Measurements from ENCODE around the gene MCM3AP. TPM values are rescaled to one million over a fixed set of nuclear protein-coding genes. Genes with fewer than 3 reads are reported as not detected.
A peak's percentile ranks its signal among the peaks of the same experiment; 100 is the strongest.

Gene MCM3AP
- total and polyA plus RNA-seq, 2 experiments from 2014 or later, result 30.9 to 56.1 TPM

GRCh38 chr21:46255758-46256337 is 29.6 kb downstream of the MCM3AP start:
- no peak overlapping the region for H3K27ac ChIP-seq
- 82 to 90% methylated on average over 5 to 6 of the region's 6 CpGs for WGBS, 2 experiments (ENCODE audit: low coverage in 1 of 2, low lambda C conversion rate in 2 of 2, missing lambda C conversion rate in 2 of 2)
- no peak overlapping the region for H3K4me3 ChIP-seq
- H3K4me2 ChIP-seq (ENCODE audit: unreplicated experiment), result no peak overlapping the region
- TF ChIP-seq EZH2phosphoT487 (IDR thresholded peaks at IDR 0.05; ENCODE audit: insufficient read depth, low read depth) (no peak), EZH2 (IDR thresholded peaks at IDR 0.05; ENCODE audit: insufficient read depth, poor library complexity, severe bottlenecking) (no peak)
- H3K9ac ChIP-seq, result no peak overlapping the region
- peaks cover 62% of the 10 kb centered on the region for H3K36me3 ChIP-seq (ENCODE audit: low read depth)
- no peaks in the 10 kb centered on the region for H3K9me3 ChIP-seq (ENCODE audit: low read depth)
- H3K4me1 ChIP-seq (ENCODE audit: insufficient read depth), result no peaks in the 10 kb centered on the region
- H3K79me2 ChIP-seq (ENCODE audit: insufficient read depth), result no peaks in the 10 kb centered on the region
- no peak for DNase-seq
- peaks cover 5% of the 10 kb centered on the region; the same call in 1 of the 2 replicates for H3F3A ChIP-seq (ENCODE audit: insufficient read depth)
- no peaks in the 10 kb centered on the region for H4K20me1 ChIP-seq (ENCODE audit: insufficient read depth)
- in situ Hi-C loops (cut with MboI), result no loop called here
- no peaks in the 10 kb centered on the region for H3K27me3 ChIP-seq (replicated peaks; ENCODE audit: insufficient read depth)
- H2AFZ ChIP-seq, result no peak overlapping the region
- no peaks in the 10 kb centered on the region for H3K9me2 ChIP-seq (ENCODE audit: insufficient read depth)

DNA sequence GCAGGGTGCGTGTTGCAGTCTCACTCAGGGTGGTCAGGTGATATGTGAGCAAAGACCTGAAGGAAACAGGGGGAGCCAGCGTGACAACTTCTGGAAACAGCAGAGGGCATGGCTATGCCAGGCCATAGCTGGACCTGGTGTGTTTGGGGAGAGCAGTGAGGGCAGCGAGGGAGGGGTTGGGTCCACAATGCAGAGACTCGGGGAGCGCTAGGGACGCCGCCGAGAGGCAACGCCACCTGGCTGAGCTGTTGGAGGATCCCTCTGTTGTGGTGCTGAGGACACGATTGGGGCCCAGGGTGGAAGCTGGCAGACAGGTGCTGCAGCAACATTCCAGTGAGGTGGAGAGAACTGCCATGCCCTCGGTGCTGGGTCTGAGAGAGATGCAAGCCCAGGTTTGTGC is 30.2 kb downstream of the MCM3AP start:
- no peak overlapping the region for H3K27ac ChIP-seq
- H3F3A ChIP-seq (ENCODE audit: insufficient read depth), result peaks cover 5% of the 10 kb centered on the region; the same call in 1 of the 2 replicates
- WGBS, 2 experiments (ENCODE audit: low coverage in 1 of 2, low lambda C conversion rate in 2 of 2, missing lambda C conversion rate in 2 of 2), result 97% methylated on average over 11 of the region's 11 CpGs
- no peaks in the 10 kb centered on the region for H3K4me1 ChIP-seq (ENCODE audit: insufficient read depth)
- no peak overlapping the region for H3K4me2 ChIP-seq (ENCODE audit: unreplicated experiment)
- no peaks in the 10 kb centered on the region for H3K9me3 ChIP-seq (ENCODE audit: low read depth)
- no peaks in the 10 kb centered on the region for H3K27me3 ChIP-seq (replicated peaks; ENCODE audit: insufficient read depth)
- no peaks in the 10 kb centered on the region for H4K20me1 ChIP-seq (ENCODE audit: insufficient read depth)
- H2AFZ ChIP-seq, result no peak overlapping the region
- no peak overlapping the region for H3K4me3 ChIP-seq
- no peak for DNase-seq
- in situ Hi-C loops (cut with MboI), result no loop called here
- peaks cover 62% of the 10 kb centered on the region for H3K36me3 ChIP-seq (ENCODE audit: low read depth)
- TF ChIP-seq EZH2phosphoT487 (IDR thresholded peaks at IDR 0.05; ENCODE audit: insufficient read depth, low read depth) (no peak), EZH2 (IDR thresholded peaks at IDR 0.05; ENCODE audit: insufficient read depth, poor library complexity, severe bottlenecking) (no peak)
- H3K79me2 ChIP-seq (ENCODE audit: insufficient read depth), result no peaks in the 10 kb centered on the region
- H3K9me2 ChIP-seq (ENCODE audit: insufficient read depth), result no peaks in the 10 kb centered on the region
- no peak overlapping the region for H3K9ac ChIP-seq

- Histone ChIP-seq H3K4me1 (ENCODE audit: insufficient read depth) (no peaks in the 10 kb centered on the region), H3K9me2 (ENCODE audit: insufficient read depth) (no peaks in the 10 kb centered on the region), H3F3A (ENCODE audit: insufficient read depth) (peaks cover 5% of the 10 kb centered on the region; the same call in 1 of the 2 replicates), H3K36me3 (ENCODE audit: low read depth) (peaks cover 62% of the 10 kb centered on the region), H4K20me1 (ENCODE audit: insufficient read depth) (no peaks in the 10 kb centered on the region), H3K4me2 (ENCODE audit: unreplicated experiment) (no peak overlapping the region), H2AFZ (no peak overlapping the region), H3K4me3 (no peak overlapping the region), H3K9ac (no peak overlapping the region), H3K9me3 (ENCODE audit: low read depth) (no peaks in the 10 kb centered on the region), H3K27me3 (replicated peaks; ENCODE audit: insufficient read depth) (no peaks in the 10 kb centered on the region), H3K27ac (no peak overlapping the region), H3K79me2 (ENCODE audit: insufficient read depth) (no peaks in the 10 kb centered on the region)
- WGBS, 2 experiments (ENCODE audit: low coverage in 1 of 2, low lambda C conversion rate in 2 of 2, missing lambda C conversion rate in 2 of 2), result 97% methylated on average over 12 of the region's 12 CpGs
- DNase-seq, result no peak
- in situ Hi-C loops (cut with MboI), result no loop called here
- TF ChIP-seq EZH2 (IDR thresholded peaks at IDR 0.05; ENCODE audit: insufficient read depth, poor library complexity, severe bottlenecking), result no peak
- TF ChIP-seq EZH2phosphoT487 (IDR thresholded peaks at IDR 0.05; ENCODE audit: insufficient read depth, low read depth), result no peak
Observed at GRCh38 chr21:46254208-46254975, 31.0 kb downstream of the MCM3AP start.

DNA sequence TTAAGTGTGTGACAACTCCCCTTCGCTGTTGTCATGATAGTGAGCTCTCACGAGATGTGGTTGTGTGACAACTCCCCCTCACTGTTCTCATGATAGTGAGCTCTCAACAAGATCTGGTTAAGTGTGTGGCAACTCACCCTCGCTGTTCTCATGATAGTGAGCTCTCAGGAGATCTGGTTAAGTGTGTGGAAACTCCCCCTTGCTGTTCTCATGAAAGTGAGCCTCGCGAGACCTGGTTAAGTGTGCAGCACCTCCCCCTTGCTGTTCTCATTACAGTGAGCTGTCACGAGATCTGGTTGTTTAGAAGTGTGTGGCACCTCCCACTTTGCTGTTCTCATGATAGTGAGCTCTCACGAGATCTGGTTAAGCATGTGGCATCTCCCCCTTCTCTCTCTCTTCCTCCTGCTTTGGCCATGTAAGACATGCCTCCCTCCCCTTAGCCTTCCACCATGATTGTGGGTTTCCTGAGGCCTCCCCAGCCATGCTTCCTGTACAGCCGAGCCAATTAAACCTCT is 31.7 kb downstream of the MCM3AP start:
- in situ Hi-C loops (cut with MboI), result no loop called here
- DNase-seq, result peak; percentile 19
- 71 to 82% methylated on average over 8 of the region's 8 CpGs for WGBS, 2 experiments (ENCODE audit: low coverage in 1 of 2, low lambda C conversion rate in 2 of 2, missing lambda C conversion rate in 2 of 2)

More for the DNA sequence above, 31.7 kb downstream of the MCM3AP start:
- peaks cover 57% of the 10 kb centered on the region for H3K36me3 ChIP-seq (ENCODE audit: low read depth)
- H3K4me1 ChIP-seq (ENCODE audit: insufficient read depth), result no peaks in the 10 kb centered on the region
- no peaks in the 10 kb centered on the region for H3K27me3 ChIP-seq (replicated peaks; ENCODE audit: insufficient read depth)
- H3K9me3 ChIP-seq (ENCODE audit: low read depth), result no peaks in the 10 kb centered on the region
- H3F3A ChIP-seq (ENCODE audit: insufficient read depth), result peaks cover 5% of the 10 kb centered on the region; the same call in 1 of the 2 replicates
- TF ChIP-seq EZH2phosphoT487 (IDR thresholded peaks at IDR 0.05; ENCODE audit: insufficient read depth, low read depth) (no peak), EZH2 (IDR thresholded peaks at IDR 0.05; ENCODE audit: insufficient read depth, poor library complexity, severe bottlenecking) (no peak)
- H3K9me2 ChIP-seq (ENCODE audit: insufficient read depth), result no peaks in the 10 kb centered on the region
- H3K27ac ChIP-seq, result no peak overlapping the region
- H3K79me2 ChIP-seq (ENCODE audit: insufficient read depth), result no peaks in the 10 kb centered on the region
- no peak overlapping the region for H3K4me2 ChIP-seq (ENCODE audit: unreplicated experiment)
- no peak overlapping the region for H2AFZ ChIP-seq
- no peak overlapping the region for H3K4me3 ChIP-seq
- no peak overlapping the region for H3K9ac ChIP-seq
- no peaks in the 10 kb centered on the region for H4K20me1 ChIP-seq (ENCODE audit: insufficient read depth)
